ENCODE measurements around the gene ISM1.

The ISM1 gene

DNA sequence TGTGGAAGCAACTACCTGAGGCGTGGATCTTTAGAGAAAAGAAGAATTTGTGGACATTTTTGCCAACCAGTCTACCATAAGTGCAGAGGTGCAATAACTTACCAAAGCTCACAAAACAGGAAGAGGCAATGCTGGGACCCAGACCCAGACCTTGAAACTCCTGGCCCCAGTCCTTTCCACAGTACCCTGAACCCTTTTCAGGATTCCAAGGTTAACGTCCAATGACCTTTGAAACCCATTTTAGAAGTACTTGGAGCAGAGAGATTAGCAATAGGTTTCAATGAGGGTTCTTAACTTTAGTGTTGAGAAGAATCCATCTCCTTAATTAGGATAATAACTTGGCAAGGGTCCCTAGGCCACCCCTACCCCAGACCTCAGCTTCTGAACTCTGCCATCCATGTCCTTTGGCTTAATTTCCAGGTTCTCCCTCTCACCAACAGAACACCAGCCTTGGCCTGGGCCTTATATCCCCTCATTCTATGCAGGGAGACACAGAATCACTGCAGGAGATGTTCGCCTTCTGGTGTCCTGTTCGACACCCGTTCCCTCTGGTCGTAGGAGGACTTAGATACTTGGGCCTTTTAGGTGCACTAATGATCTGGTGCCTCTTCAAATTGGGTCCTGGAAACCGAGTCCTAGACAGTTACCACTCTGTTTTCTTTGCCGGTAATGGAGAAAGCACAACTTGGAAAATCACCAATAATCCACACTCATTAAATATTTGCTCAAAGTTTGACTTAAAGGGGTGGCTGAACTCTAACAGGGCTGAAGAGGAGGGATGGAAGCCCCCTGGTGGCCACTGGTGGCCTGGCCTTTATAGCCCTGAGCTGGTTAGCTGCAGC, 40.6 kb downstream of the ISM1 start:
- no peak overlapping the region for H3K4me3 ChIP-seq (ENCODE audit: low read depth, low read length)
- DNase-seq (ENCODE audit: low read depth), result peak; percentile 38
- TF ChIP-seq, protein P1, sequence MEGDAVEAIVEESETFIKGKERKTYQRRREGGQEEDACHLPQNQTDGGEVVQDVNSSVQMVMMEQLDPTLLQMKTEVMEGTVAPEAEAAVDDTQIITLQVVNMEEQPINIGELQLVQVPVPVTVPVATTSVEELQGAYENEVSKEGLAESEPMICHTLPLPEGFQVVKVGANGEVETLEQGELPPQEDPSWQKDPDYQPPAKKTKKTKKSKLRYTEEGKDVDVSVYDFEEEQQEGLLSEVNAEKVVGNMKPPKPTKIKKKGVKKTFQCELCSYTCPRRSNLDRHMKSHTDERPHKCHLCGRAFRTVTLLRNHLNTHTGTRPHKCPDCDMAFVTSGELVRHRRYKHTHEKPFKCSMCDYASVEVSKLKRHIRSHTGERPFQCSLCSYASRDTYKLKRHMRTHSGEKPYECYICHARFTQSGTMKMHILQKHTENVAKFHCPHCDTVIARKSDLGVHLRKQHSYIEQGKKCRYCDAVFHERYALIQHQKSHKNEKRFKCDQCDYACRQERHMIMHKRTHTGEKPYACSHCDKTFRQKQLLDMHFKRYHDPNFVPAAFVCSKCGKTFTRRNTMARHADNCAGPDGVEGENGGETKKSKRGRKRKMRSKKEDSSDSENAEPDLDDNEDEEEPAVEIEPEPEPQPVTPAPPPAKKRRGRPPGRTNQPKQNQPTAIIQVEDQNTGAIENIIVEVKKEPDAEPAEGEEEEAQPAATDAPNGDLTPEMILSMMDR (IDR thresholded peaks at IDR 0.05; ENCODE audit: low read depth, low read length, missing control alignments), result peak; percentile 93
- in situ Hi-C loops (cut with HindIII; ENCODE audit: low sequenced_read_pairs), result no loop called here

DNA sequence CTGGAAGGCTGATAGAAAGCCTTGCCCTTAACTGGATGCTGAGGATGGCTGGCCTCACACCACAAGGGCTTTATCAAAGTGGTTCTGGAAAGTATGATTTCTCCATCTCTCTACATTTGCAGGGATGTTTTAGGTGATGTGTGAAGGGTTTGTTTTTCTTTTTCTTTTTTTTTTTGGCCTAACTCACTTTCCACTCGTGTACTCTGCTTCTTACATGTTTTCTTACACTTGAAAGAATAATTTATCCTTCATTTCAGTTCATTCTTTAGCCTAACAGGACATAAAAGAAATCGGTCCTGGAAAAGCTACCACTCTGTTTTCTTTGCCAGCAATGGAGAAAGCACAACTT, 41.2 kb downstream of the ISM1 start:
- TF ChIP-seq, protein P1 (IDR thresholded peaks at IDR 0.05; ENCODE audit: low read depth, low read length, missing control alignments), result no peak
- in situ Hi-C loops (cut with HindIII; ENCODE audit: low sequenced_read_pairs), result no loop called here
- DNase-seq (ENCODE audit: low read depth), result no peak
- H3K4me3 ChIP-seq (ENCODE audit: low read depth, low read length), result no peak overlapping the region

DNA sequence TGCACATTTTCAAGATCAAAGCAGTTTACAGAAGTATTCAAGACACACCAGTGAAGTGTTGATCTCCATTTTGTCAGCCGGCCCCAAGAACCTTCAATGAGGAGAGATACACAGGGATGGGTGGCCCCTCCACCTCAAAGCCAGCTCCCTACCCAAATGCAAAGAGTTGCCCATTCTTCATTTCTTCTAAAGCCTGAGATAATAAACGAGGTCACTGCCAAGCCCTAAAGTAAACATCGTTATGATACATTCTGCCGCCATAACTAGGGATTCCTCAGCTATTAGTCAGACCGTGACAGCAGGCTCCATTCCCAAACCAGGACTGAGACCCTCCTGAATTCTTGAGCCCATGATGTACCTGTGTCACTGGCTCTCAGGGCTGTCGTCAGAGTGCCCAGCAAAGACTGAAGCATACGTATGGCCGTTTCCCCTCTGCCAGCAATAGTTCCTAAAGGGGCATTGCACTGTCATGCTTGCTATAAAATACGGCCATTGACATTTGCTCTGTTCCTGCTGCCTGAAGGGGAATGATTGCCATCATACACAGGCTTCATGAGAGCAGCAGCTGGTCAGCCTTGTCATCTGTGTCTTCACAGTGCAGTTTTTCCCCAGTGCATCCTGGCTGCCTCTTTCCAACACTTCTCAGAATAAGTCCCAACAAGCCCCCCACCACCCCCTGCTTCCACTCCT, 41.7 kb downstream of the ISM1 start:
- in situ Hi-C loops (cut with HindIII; ENCODE audit: low sequenced_read_pairs), result no loop called here
- H3K4me3 ChIP-seq (ENCODE audit: low read depth, low read length), result no peak overlapping the region
- TF ChIP-seq, protein P1 (IDR thresholded peaks at IDR 0.05; ENCODE audit: low read depth, low read length, missing control alignments), result no peak
- DNase-seq (ENCODE audit: low read depth), result no peak

DNA sequence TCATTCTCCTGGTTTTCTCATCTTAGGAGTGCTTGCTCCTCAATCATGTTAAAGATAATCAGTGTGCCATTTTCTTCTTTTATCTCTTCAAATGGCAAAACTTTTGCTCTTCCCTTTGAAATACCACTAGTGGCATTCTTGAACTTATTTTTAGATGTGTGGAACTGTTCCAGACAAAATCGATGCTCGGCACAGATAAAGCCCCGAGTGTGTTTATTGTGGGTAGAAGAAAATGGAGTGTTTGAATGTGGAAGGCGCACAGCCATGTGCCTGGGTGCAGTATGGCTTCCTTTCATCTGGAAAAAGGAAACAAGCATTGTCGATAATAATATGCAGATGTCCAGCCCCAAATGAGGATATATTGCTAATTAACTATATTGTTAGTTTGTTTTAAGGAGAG, 42.4 kb downstream of the ISM1 start:
- TF ChIP-seq, protein P1 (IDR thresholded peaks at IDR 0.05; ENCODE audit: low read depth, low read length, missing control alignments), result no peak
- in situ Hi-C loops (cut with HindIII; ENCODE audit: low sequenced_read_pairs), result no loop called here
- DNase-seq (ENCODE audit: low read depth), result no peak
- H3K4me3 ChIP-seq (ENCODE audit: low read depth, low read length), result no peak overlapping the region

DNA sequence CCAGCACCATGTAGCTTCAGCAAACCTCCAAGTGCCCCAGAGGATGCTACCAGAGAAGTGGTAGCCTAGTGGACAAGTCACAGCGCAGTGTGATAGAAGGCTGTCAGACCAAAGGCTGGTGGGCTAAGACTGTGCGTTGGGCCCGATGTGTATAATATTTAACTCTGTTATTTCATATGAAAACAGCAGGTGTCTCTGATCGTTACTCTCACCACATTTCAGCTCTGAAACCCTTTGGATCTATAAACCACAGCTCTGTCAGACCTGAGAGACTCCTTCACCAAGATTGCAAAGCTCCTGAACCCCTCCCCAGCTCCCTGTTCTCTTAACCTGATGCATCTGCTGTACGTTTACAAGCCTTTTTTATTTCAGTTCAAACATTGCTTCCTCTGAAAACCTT, 43.8 kb downstream of the ISM1 start:
- no peak for DNase-seq (ENCODE audit: low read depth)
- no peak overlapping the region for H3K4me3 ChIP-seq (ENCODE audit: low read depth, low read length)
- in situ Hi-C loops (cut with HindIII; ENCODE audit: low sequenced_read_pairs), result no loop called here
- TF ChIP-seq, protein P1 (IDR thresholded peaks at IDR 0.05; ENCODE audit: low read depth, low read length, missing control alignments), result no peak

DNA sequence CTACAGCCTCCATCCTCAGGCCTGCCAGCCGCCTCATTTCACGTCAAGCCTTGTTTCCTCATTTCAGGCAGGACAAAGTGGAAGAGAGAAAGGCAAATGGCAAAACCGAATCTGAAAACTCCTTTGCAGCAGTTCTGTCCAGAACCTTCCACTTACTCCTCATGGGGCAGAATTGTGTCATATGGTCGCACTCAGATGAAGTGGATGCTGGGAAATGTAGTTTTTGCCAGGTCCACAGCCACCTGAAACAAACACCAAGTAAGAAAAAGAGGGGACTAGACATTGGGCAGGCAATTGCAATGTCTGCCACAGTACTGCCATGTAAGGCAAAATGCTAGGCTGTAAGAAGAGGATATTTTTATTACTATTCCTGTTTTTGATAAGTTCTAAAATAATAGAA, 44.9 kb downstream of the ISM1 start:
- in situ Hi-C loops (cut with HindIII; ENCODE audit: low sequenced_read_pairs), result no loop called here
- H3K4me3 ChIP-seq (ENCODE audit: low read depth, low read length), result no peak overlapping the region
- no peak for DNase-seq (ENCODE audit: low read depth)
- TF ChIP-seq, protein P1 (IDR thresholded peaks at IDR 0.05; ENCODE audit: low read depth, low read length, missing control alignments), result no peak
